Right renal pelvis (tissue), 4 donors: ENCODE data around the gene TOLLIP. TPM values are rescaled to one million over a fixed set of nuclear protein-coding genes. Genes with fewer than 3 reads are reported as not detected.
"Not testable (repeated sequence)": the region's sequence is repeated elsewhere in the genome, so short reads cannot be mapped to it uniquely, and the experiment has no call there.

Source experiments
- DNase-seq, 4 donors: peaks; one replicate each; pipeline ENCODE4 v3.0.0-alpha.2; 2013; ENCODE audit warnings: low read depth in 4 of 4, low spot score in 3 of 4, missing footprints in 1 of 4
- polyA plus RNA-seq, 4 donors: library from polyadenylated mRNA; unstranded; fragments of 120-200 nt; gene quantifications; one replicate each; pipeline ENCODE4 v1.2.1, GENCODE V29; 2013; ENCODE audit not compliant: insufficient read length in 4 of 4

Gene TOLLIP
- 10 to 100 TPM; 37.7 to 52.6 (median 40.7) TPM for polyA plus RNA-seq

GRCh38 chr11:1309498-1310317, at the start of gene TOLLIP:
TOLLIP (minus strand) TSS chr11:1309632; CDS start chr11:1309498, 134 bp downstream.
- peak; percentile 86 to 91 (median 90) for DNase-seq

DNA sequence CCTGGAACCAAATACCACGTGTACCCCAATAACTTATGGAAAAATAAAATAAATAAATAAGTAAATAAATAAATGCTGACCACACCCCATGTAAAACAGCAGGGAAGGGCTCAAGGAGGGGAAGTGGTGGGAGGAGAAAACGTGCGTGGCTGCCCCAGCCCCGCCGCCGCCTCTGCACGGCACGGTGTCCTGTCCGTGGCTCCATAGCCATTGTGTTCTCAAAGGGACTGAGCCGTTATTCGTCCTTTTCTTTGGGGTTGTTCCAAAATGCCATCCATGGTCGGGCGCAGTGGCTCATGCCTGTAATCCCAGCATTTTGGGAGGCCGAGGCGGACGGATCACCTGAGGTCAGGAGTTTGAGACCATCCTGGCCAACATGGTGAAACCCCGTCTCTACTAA, 49.5 kb upstream of the TOLLIP start:
- DNase-seq: not testable (repeated sequence)

DNA sequence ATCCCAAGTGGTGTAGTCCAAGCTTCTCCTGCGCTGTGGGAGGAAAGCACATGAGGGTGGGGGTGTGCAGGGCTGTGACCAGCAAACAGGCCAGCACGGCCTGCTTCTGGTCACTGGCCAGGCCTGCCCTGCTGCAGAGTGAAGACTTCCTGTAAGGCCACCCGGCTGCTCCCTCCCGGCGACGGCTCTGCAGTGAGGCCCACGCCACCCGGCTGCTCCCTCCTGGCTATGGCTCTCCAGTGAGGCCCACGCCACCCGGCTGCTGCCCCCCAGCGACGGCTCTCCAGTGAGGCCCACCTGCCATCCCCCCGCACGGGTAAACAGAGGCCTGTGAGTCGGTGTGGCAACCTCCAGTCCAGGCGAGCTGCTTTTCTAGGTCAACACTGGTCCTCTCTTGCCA, 48.9 kb upstream of the TOLLIP start:
- no peak for DNase-seq

DNA sequence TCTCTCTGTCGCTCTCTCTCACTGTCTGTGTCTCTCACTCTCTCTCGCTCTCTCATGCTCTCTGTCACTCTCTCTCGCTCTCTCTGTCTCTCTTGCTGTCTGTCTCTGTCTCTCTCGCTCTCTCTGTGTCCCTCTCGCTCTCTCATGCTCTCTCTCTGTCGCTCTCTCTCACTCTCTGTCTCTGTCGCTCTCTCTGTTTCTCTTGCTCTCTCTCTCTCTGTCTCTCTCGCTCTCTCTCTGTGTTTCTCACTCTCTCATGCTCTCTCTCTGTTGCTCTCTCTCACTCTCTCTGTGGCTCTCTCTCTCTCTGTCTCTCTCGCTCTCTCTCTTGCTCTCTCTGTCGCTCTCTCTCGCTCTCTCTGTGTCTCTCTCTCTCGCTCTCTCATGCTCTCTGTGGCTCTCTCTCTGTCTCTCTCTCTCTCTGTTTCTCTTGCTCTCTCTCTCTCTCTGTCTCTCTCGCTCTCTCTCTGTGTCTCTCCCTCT, 47.1 kb upstream of the TOLLIP start:
- DNase-seq: no peak

- DNase-seq: no peak
Measured at GRCh38 chr11:1356007-1356435, 46.6 kb upstream of the TOLLIP start.

DNA sequence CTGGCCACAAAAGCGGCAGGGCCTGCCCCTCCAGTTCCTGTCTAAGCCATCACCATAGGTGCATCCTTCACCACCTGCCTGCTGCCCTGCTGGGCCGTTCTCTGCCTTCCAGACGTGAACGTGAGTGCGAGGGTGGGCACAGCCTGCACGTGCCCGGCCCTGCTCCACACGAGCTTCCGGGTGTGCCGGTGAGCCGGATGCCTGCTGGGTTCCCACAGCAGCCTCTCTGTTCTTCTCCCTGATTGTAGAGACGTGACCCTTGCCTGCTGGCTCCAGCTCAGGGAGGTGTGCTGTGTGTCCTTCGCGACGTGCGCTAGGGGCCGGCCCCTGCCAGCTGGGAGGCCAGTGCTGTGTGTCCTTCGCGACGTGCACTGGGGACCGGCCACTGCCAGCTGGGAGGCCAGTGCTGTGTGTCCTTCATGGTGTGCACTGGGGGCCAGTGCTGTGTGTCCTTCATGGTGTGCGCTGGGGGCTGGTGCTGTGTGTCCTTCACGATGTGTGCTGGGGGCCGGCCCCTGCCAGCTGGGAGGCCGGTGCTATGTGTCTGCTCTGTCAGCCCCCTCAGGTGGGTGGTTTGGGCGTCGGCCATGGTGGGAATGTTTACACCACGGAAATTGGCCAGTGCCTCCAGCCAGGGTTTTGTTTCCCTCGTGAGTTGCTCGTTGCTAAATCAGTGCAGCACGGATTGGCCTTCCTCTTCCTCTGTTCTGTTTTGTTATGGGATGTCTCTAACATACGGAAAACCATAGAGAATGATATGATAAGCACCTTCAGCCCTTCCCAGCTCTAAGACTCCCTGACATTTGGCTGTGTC, 44.9 kb upstream of the TOLLIP start:
- DNase-seq: no peak

DNA sequence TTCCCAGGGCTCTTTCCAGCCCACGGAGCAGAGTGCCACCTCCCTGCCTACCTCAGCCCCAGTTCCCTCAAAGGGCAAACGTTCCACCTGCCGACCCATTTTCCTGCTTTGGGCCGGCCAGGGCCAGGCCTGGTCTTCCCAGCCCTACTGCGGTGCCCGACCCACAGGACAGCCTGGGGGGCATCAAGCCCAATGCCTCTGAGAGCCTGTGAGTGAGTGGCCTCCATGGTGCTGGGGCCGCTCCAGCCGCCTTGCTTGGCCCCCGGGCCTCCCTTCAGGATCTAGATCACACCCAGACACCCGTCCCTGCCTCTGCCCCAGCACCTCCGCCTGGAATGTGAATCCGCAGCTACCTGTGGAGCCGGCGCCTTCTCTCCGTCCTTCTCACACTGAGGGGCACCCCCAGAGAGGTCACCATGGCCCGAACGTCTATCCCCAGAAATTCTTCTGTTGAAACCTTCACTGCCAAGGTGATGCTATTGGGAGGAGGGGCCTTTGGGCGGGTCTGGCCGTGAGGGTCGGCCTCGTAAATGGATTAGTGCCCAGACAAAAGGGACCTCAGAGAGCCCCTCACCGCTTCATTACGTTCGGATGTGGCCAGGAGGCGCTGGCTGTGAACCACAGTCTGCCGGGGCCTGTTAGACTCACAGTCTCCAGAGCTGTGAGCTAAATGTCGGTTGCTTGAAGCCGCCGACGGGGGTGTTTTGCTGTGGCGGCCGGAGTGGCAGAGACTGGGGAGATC, 44.1 kb upstream of the TOLLIP start:
- no peak for DNase-seq

DNA sequence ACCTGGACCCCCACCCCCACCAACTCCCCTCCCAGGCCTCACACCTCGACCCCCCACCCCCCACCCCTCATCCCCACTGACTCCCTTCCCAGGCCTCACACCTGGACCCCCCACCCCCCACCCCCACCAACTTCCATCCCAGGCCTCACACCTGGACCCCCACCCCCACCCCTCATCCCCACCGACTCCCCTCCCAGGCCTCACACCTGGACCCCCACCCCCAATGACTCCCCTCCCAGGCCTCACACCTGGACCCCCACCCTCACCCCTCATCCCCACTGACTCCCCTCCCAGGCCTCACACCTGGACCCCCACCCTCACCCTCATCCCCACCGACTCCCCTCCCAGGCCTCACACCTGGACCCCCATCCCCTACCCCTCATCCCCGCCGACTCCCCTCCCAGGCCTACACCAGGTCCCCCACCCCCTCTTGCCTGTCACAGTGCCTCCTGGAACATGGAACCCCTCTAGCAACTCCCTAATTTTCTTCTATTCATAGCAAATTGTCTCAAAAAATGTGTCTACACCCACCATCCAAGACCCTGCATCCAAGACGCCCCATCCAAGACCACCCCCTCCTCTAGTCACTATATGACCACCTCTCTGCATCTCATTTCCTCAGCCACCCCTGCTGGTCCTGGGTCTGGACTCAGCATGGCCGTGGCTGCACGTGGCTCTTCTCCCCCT, 43.4 kb upstream of the TOLLIP start:
- no peak for DNase-seq

GRCh38 chr11:1351278-1351937, 42.0 kb upstream of the TOLLIP start:
- DNase-seq: no peak

- no peak for DNase-seq
Measured at GRCh38 chr11:1350086-1350725, 40.8 kb upstream of the TOLLIP start.

GRCh38 chr11:1349327-1350041, 40.1 kb upstream of the TOLLIP start:
- no peak for DNase-seq

- DNase-seq: no peak
Measured at GRCh38 chr11:1348796-1349326, 39.4 kb upstream of the TOLLIP start.

DNA sequence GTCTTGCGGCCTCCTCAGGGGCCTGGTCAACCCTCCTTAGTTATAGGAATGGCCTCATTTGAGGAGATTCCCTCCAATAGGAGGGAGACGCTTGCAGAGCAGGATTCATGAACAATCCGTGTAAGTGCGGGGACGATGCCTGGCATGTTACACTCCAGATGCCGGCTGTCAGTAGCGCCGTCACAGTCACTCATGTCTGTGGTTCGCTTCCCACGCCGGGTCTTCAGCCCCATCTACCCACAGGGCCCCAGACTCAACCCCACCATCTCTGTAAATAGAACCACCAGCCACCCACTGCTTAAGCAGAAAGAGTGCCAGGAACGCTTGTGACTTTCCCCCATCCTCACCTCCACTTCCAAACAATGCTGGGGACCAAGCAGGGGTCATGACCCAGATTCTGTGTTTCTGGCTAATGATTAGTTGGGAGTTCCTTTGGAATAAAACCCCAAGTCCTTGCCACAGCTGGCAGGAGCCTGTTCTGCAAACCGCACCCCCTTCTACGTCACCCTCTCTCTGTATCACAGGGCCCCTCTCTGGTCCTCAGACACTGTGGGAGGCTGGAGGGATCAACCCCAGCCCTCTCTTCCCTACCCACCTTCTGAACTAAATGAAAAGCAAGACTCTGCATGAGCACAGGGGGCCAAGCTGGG, 38.8 kb upstream of the TOLLIP start:
- no peak for DNase-seq

DNA sequence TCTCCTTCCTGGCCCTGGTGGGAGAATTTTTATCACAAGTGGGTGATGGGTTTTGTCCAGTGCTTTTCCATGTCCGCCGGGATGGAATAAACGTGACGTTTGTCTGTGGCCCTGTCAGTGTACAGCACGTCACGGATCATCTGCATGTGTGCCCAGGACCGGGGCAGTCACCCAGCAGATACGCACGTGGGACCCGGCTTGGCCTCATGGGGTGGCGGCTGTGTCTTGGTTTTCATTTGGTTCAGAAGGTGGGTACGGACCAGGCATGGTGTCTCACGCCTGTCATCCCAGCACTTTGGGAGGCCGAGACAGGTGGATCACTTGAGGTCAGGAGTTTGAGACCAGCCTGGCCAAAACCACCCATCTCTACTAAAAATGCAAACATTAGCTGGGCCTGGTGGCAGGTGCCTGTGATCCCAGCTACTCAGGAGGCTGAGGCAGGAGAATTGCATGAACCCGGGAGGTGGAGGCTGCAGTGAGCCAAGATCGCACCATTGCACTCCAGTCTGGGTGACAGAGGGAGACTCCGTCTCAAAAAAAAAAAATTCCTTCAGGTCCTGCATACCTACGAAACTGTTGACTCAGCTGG, 38.1 kb upstream of the TOLLIP start:
- not testable (repeated sequence) for DNase-seq

- no peak for DNase-seq
Measured at GRCh38 chr11:1346669-1347390, 37.4 kb upstream of the TOLLIP start.

GRCh38 chr11:1345737-1346513, 36.5 kb upstream of the TOLLIP start:
- DNase-seq: no peak
